HepG2 (cell line): ENCODE measurements around the gene SHC1. TPM values are rescaled to one million over a fixed set of nuclear protein-coding genes. Genes with fewer than 3 reads are reported as not detected.

Experiments used
- AGO2 ChIP-seq: fragments of 200-400 bp; formaldehyde crosslinking; optimal IDR thresholded peaks from 2 replicates; pipeline ENCODE3; 2017; ENCODE audit warnings: mild to moderate bottlenecking, low read depth, low read length, moderate library complexity
- AHR ChIP-seq: IDR thresholded peaks from 2 replicates; pipeline ENCODE4 v1.6.1; 2018; ENCODE audit warnings: missing genetic modification reagents, missing compliant biosample characterization
- EED ChIP-seq: sonication (generic); formaldehyde crosslinking; IDR thresholded peaks from 2 replicates; pipeline ENCODE4 v1.5.0; 2020; ENCODE audit warnings: mild to moderate bottlenecking, missing genetic modification reagents
- ETV5 ChIP-seq: IDR thresholded peaks from 2 replicates; pipeline ENCODE4 v1.6.1; 2018; ENCODE audit warnings: missing biosample characterization, missing genetic modification reagents, inconsistent platforms, borderline replicate concordance
- FOSL2 ChIP-seq: sonication (generic); formaldehyde crosslinking; IDR thresholded peaks from 2 replicates; pipeline ENCODE4 v1.4.0; 2020; ENCODE audit warnings: missing genetic modification reagents
- FOXA1 ChIP-seq, 2 experiments: fragments of 450-650 bp in 1 of 2; sonication (generic) in 1 of 2; formaldehyde crosslinking in 1 of 2; IDR thresholded peaks; 2 replicates each; pipeline versions ENCODE4 v1.4.0 to v1.6.1; 2016 to 2020; ENCODE audit warnings: missing genetic modification reagents in 1 of 2
- FOXO4 ChIP-seq: sonication (generic); formaldehyde crosslinking; conservative IDR thresholded peaks from 2 replicates; pipeline ENCODE4 v1.8.1; 2023; ENCODE audit warnings: missing genetic modification reagents
- IKZF4 ChIP-seq: sonication (generic); formaldehyde crosslinking; IDR thresholded peaks from 2 replicates; pipeline ENCODE4 v1.5.1; 2020; ENCODE audit warnings: borderline replicate concordance, mild to moderate bottlenecking, low read depth, missing genetic modification reagents; ENCODE audit errors: not compliant biosample characterization
- MYNN ChIP-seq: sonication (generic); formaldehyde crosslinking; IDR thresholded peaks from 2 replicates; pipeline ENCODE4 v1.4.0; 2020; ENCODE audit warnings: mild to moderate bottlenecking, low read depth, missing genetic modification reagents
- PLSCR1 ChIP-seq: sonication (generic); formaldehyde crosslinking; IDR thresholded peaks from 2 replicates; pipeline ENCODE4 v1.5.0; 2020; ENCODE audit warnings: missing genetic modification reagents, mild to moderate bottlenecking, borderline replicate concordance
- POGK ChIP-seq: sonication (generic); formaldehyde crosslinking; conservative IDR thresholded peaks from 2 replicates; pipeline ENCODE4 v1.8.0; 2022; ENCODE audit warnings: mild to moderate bottlenecking, moderate library complexity, missing genetic modification reagents
- RBAK ChIP-seq: sonication (generic); formaldehyde crosslinking; IDR thresholded peaks from 2 replicates; pipeline ENCODE4 v1.5.1; 2020; ENCODE audit warnings: mild to moderate bottlenecking, missing genetic modification reagents
- SALL2 ChIP-seq: sonication (generic); formaldehyde crosslinking; IDR thresholded peaks from 2 replicates; pipeline ENCODE4 v1.8.1; 2023; ENCODE audit warnings: mild to moderate bottlenecking, missing genetic modification reagents, inconsistent platforms
- TRIM22 ChIP-seq: fragments of 450-650 bp; IDR thresholded peaks from 2 replicates; pipeline ENCODE4 v1.6.1; 2017
- ZBTB33 ChIP-seq: sonication (generic); formaldehyde crosslinking; IDR thresholded peaks from 2 replicates; pipeline ENCODE4 v1.4.0; 2020; ENCODE audit warnings: missing genetic modification reagents
- ZBTB42 ChIP-seq: sonication (generic); formaldehyde crosslinking; IDR thresholded peaks from 2 replicates; pipeline ENCODE4 v1.5.0; 2020; ENCODE audit warnings: mild to moderate bottlenecking, missing genetic modification reagents
- ZMAT5 ChIP-seq: sonication (generic); formaldehyde crosslinking; IDR thresholded peaks from 2 replicates; pipeline ENCODE4 v1.5.0; 2020; ENCODE audit warnings: mild to moderate bottlenecking, low read depth, missing genetic modification reagents, borderline replicate concordance
- ZNF30 ChIP-seq: sonication (generic); formaldehyde crosslinking; IDR thresholded peaks from 2 replicates; pipeline ENCODE4 v1.5.0; 2020; ENCODE audit warnings: mild to moderate bottlenecking, missing genetic modification reagents
- ZNF343 ChIP-seq: sonication (generic); formaldehyde crosslinking; IDR thresholded peaks from 2 replicates; pipeline ENCODE4 v1.4.0; 2020; ENCODE audit warnings: mild to moderate bottlenecking, missing genetic modification reagents
- ZNF740 ChIP-seq: sonication (generic); formaldehyde crosslinking; IDR thresholded peaks from 2 replicates; pipeline ENCODE4 v1.4.0; 2020; ENCODE audit warnings: missing genetic modification reagents
- ZNF879 ChIP-seq: sonication (generic); formaldehyde crosslinking; IDR thresholded peaks from 2 replicates; pipeline ENCODE4 v1.8.1; 2023; ENCODE audit warnings: missing genetic modification reagents
- polyA plus RNA-seq, 8 experiments: library from polyadenylated mRNA; depleted of rRNA in 3 of 8; stranded (reverse) in 7 of 8; unstranded in 1 of 8; fragments of >200 nt; fragmentation: Illumina TruSeq in 4 of 8; extraction: Trizol in 4 of 8; gene quantifications; 2 replicates each; pipeline versions ENCODE4 v1.2.1 to v1.2.3, GENCODE V29; 2011 to 2016; ENCODE audit warnings: low read depth in 4 of 8, missing spikeins in 1 of 8, mixed read lengths in 1 of 8; ENCODE audit not compliant: insufficient read depth in 1 of 8
- total RNA-seq, 5 experiments: library from RNA; depleted of rRNA; stranded (reverse); fragments of >200 nt; fragmentation: Illumina TruSeq; extraction: Trizol; gene quantifications; 2 replicates each; pipeline ENCODE4 v1.2.3, GENCODE V29; 2016; ENCODE audit warnings: low read depth in 1 of 5

Gene SHC1
- total and polyA plus RNA-seq, 2 of the 13 experiments (the other 11 are each of a cell fraction or from before 2014, with no cell fraction given), result 52.0 to 137 TPM

- TF ChIP-seq ZBTB33 (CRISPR knock-in tag), result no peak
- peak; percentile 79 for TF ChIP-seq ETV5 (CRISPR knock-in tag)
- TF ChIP-seq TRIM22, result no peak
- no peak for TF ChIP-seq IKZF4 (CRISPR knock-in tag)
- no peak for TF ChIP-seq ZBTB42 (CRISPR knock-in tag)
- no peak for TF ChIP-seq FOXA1 (IDR thresholded peaks at IDR 0.05)
- 0 out of 2 replicates have a peak, but pooled peaks have one; percentile 4 for TF ChIP-seq FOXA1 (CRISPR knock-in tag; IDR thresholded peaks at IDR 0.05)
- TF ChIP-seq ZNF30 (CRISPR knock-in tag), result no peak
- TF ChIP-seq AHR (CRISPR knock-in tag), result no peak
- no peak for TF ChIP-seq EED (CRISPR knock-in tag)
- TF ChIP-seq ZMAT5 (CRISPR knock-in tag), result no peak
- TF ChIP-seq RBAK (CRISPR knock-in tag), result no peak
- TF ChIP-seq AGO2, result no peak
- TF ChIP-seq FOXO4 (CRISPR knock-in tag), result 0 out of 2 replicates have a peak, but pooled peaks have one; percentile 10
- TF ChIP-seq MYNN (CRISPR knock-in tag), result no peak
- TF ChIP-seq PLSCR1, result no peak
- 0 out of 2 replicates have a peak, but pooled peaks have one; percentile 27 for TF ChIP-seq FOSL2
- TF ChIP-seq ZNF343, result no peak
- TF ChIP-seq POGK (CRISPR knock-in tag), result no peak
- TF ChIP-seq ZNF879 (CRISPR knock-in tag), result no peak
- TF ChIP-seq ZNF740 (CRISPR knock-in tag), result peak; percentile 96
- TF ChIP-seq SALL2 (CRISPR knock-in tag), result peak; percentile 58; the same call in 1 of the 2 replicates
Observed at GRCh38 chr1:155003766-155004351, 33.3 kb upstream of the SHC1 start (continued).
